PC-9 (cell line): ENCODE measurements around the gene MACROD2.

Experiments
- CTCF ChIP-seq: fragments of 200-600 bp; sonication (generic); conservative IDR thresholded peaks from 2 replicates; pipeline ENCODE4 v1.6.1; 2017; ENCODE audit warnings: mixed run types, antibody characterized with exemption, mild to moderate bottlenecking, moderate library complexity
- EZH2 ChIP-seq: fragments of 200-600 bp; sonication (generic); IDR thresholded peaks from 2 replicates; pipeline ENCODE4 v1.8.0; 2017; ENCODE audit warnings: antibody characterized with exemption, low read depth

- no peak for TF ChIP-seq EZH2
- TF ChIP-seq CTCF, result no peak
Measured at GRCh38 chr20:14005996-14006395, 10.7 kb downstream of the MACROD2 start.
